Measurements from ENCODE around the gene KISS1. TPM values are rescaled to one million over a fixed set of nuclear protein-coding genes. Genes with fewer than 3 reads are reported as not detected.

Gene KISS1
- total and polyA plus RNA-seq, 8 donors, result 0.69 to 5.2 (median 4.0) TPM; not detected in 4

DNA sequence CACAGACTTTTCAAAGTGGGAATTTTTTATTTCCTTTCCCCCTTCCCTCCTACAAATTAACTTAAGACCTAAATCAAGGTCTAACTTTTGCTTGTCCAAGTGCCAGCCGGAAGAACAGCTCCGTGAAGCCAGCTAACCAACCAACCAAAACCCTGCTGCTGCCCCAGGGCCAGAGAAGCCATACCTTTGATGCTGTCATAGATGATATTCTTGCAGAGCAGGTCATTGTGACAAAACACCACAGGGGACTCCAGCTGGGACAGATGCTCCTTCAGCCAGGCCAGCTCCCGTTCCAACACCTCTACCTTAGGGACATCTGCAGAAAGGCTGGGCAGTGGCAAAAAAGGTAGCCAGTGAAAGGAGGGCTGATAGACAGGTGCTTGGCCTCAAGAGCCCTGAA lies 55.2 kb downstream of the KISS1 start:
- no peak for DNase-seq
- ATAC-seq, result no peak
- peaks cover 0 to 4% (median 0%) of the 10 kb centered on the region in 3 donors for H3K4me1 ChIP-seq
- H3K36me3 ChIP-seq, result no peaks in the 10 kb centered on the region
- H3K27ac ChIP-seq, result no peak overlapping the region
- no peak for FAIRE-seq
- TF ChIP-seq, protein P1, sequence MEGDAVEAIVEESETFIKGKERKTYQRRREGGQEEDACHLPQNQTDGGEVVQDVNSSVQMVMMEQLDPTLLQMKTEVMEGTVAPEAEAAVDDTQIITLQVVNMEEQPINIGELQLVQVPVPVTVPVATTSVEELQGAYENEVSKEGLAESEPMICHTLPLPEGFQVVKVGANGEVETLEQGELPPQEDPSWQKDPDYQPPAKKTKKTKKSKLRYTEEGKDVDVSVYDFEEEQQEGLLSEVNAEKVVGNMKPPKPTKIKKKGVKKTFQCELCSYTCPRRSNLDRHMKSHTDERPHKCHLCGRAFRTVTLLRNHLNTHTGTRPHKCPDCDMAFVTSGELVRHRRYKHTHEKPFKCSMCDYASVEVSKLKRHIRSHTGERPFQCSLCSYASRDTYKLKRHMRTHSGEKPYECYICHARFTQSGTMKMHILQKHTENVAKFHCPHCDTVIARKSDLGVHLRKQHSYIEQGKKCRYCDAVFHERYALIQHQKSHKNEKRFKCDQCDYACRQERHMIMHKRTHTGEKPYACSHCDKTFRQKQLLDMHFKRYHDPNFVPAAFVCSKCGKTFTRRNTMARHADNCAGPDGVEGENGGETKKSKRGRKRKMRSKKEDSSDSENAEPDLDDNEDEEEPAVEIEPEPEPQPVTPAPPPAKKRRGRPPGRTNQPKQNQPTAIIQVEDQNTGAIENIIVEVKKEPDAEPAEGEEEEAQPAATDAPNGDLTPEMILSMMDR (IDR thresholded peaks at IDR 0.05), result no peak
- WGBS, 2 donors, result 90 to 98% methylated on average over 3 of the region's 3 CpGs
- H3K9me3 ChIP-seq, result no peaks in the 10 kb centered on the region
- H3K4me3 ChIP-seq, result no peak overlapping the region
- intact Hi-C loops (cut with DNase I), result no loop called here
- no peaks in the 10 kb centered on the region for H3K27me3 ChIP-seq

Other genes starting within 250 kb of the KISS1 start
- 10 to 100 TPM; 12.0 to 27.2 (median 18.0) TPM for gene SOX13, start 123.4 kb downstream of the KISS1 start, total RNA-seq
- 10 to 100 TPM; 16.9 to 17.1 TPM for gene SOX13, start 123.4 kb downstream of the KISS1 start, polyA plus RNA-seq
- 1 to 10 TPM; 3.8 to 9.5 (median 6.9) TPM for gene ETNK2, start 44.4 kb downstream of the KISS1 start, total RNA-seq
- gene ETNK2, start 44.4 kb downstream of the KISS1 start, polyA plus RNA-seq, result 10 to 100 TPM in 1 of 2 donors, 1 to 10 TPM in 1; 5.4 to 15.5 TPM
- gene REN, start 30.2 kb downstream of the KISS1 start, total RNA-seq, result not detected
- gene REN, start 30.2 kb downstream of the KISS1 start, polyA plus RNA-seq, result under 1 TPM in 1 of 2 donors, not detected in 1; 0.28 TPM
- 1 to 10 TPM; 6.0 to 9.1 (median 7.4) TPM for gene GOLT1A, start 17.5 kb upstream of the KISS1 start, total RNA-seq
- 10 to 100 TPM; 18.7 to 38.8 TPM for gene GOLT1A, start 17.5 kb upstream of the KISS1 start, polyA plus RNA-seq
- 10 to 100 TPM in 5 of 6 donors, 1 to 10 TPM in 1; 9.5 to 23.8 (median 15.0) TPM for gene PLEKHA6, start 163.4 kb upstream of the KISS1 start, total RNA-seq
- 10 to 100 TPM; 13.2 to 18.5 TPM for gene PLEKHA6, start 163.4 kb upstream of the KISS1 start, polyA plus RNA-seq
- 10 to 100 TPM; 16.4 to 47.9 (median 23.4) TPM for gene PPP1R15B, start 215.3 kb upstream of the KISS1 start, total RNA-seq
- gene PPP1R15B, start 215.3 kb upstream of the KISS1 start, polyA plus RNA-seq, result 10 to 100 TPM in 1 of 2 donors, 1 to 10 TPM in 1; 7.8 to 11.8 TPM

Data from pancreas (tissue), 10 donors.